CD4-positive, CD25-positive, alpha-beta regulatory T cell (primary cell): ENCODE measurements around the gene ZAP70. TPM values are rescaled to one million over a fixed set of nuclear protein-coding genes. Genes with fewer than 3 reads are reported as not detected.
A peak's percentile ranks its signal among the peaks of the same experiment; 100 is the strongest.
"Not testable (repeated sequence)": the region's sequence is repeated elsewhere in the genome, so short reads cannot be mapped to it uniquely, and the experiment has no call there.

Experiments used
- ATAC-seq, 2 donors: fragments of 150-1000 bp; cut with Tn5 transposase; one replicate each; pipeline ENCODE4 v1.10.0; 2021; ENCODE audit warnings: low read depth in 2 of 2, moderate number of reproducible peaks in 2 of 2, moderate library complexity in 1 of 2
- DNase-seq, 3 donors: peaks; one replicate each; pipeline versions ENCODE4 v3.0.0 to v3.0.0-alpha.2; 2012 to 2022; ENCODE audit warnings: mixed read lengths in 1 of 3
- H3K27ac ChIP-seq: one replicate; pipeline ENCODE4 v1.7.0; 2013; ENCODE audit warnings: mild to moderate bottlenecking, low read length; ENCODE audit not compliant: insufficient read depth, poor library complexity, severe bottlenecking
- H3K27me3 ChIP-seq: one replicate; pipeline ENCODE4 v1.7.0; 2013; ENCODE audit warnings: low read length; ENCODE audit not compliant: control insufficient read depth, insufficient read depth
- H3K36me3 ChIP-seq: one replicate; pipeline ENCODE4 v1.7.0; 2013; ENCODE audit warnings: mild to moderate bottlenecking, low read length, moderate library complexity; ENCODE audit not compliant: control insufficient read depth, insufficient read depth
- H3K4me1 ChIP-seq: 2 replicates; pipeline ENCODE4 v1.7.0; 2013; ENCODE audit warnings: mild to moderate bottlenecking, low read length; ENCODE audit not compliant: insufficient read depth, control insufficient read depth, poor library complexity, severe bottlenecking
- H3K4me3 ChIP-seq: one replicate; pipeline ENCODE4 v1.7.0; 2013; ENCODE audit warnings: low read depth, mild to moderate bottlenecking, low read length, moderate library complexity
- H3K9me3 ChIP-seq, 2 experiments: 1 replicate in 1 of 2; 2 replicates in 1 of 2; pipeline ENCODE4 v1.7.0; 2013; ENCODE audit warnings: low read length in 2 of 2, mild to moderate bottlenecking in 1 of 2, moderate library complexity in 1 of 2; ENCODE audit not compliant: control insufficient read depth in 2 of 2
- H3K27ac Mint-ChIP-seq, 3 donors: one replicate each; pipeline ENCODE4 v1.8.0; 2020 to 2022; ENCODE audit warnings: mild to moderate bottlenecking in 3 of 3, mixed read lengths in 3 of 3, moderate library complexity in 2 of 3
- H3K27me3 Mint-ChIP-seq: one replicate; pipeline ENCODE4 v1.8.0; 2022; ENCODE audit warnings: mild to moderate bottlenecking, mixed read lengths
- H3K36me3 Mint-ChIP-seq: one replicate; pipeline ENCODE4 v1.8.0; 2020; ENCODE audit warnings: mixed read lengths
- H3K4me1 Mint-ChIP-seq, 4 donors: one replicate each; pipeline ENCODE4 v1.8.0; 2020 to 2022; ENCODE audit warnings: mixed read lengths in 4 of 4, mild to moderate bottlenecking in 1 of 4
- H3K4me3 Mint-ChIP-seq, 4 donors: one replicate each; pipeline ENCODE4 v1.8.0; 2020 to 2022; ENCODE audit warnings: mild to moderate bottlenecking in 4 of 4, mixed read lengths in 4 of 4, moderate library complexity in 3 of 4
- H3K9me3 Mint-ChIP-seq, 7 donors: one replicate each; pipeline ENCODE4 v1.8.0; 2020 to 2022; ENCODE audit warnings: mixed read lengths in 7 of 7, mild to moderate bottlenecking in 3 of 7, moderate library complexity in 2 of 7
- polyA plus RNA-seq, 4 donors: library from polyadenylated mRNA; unstranded; fragments of 300-500 nt; fragmentation: Illumina TruSeq; gene quantifications; one replicate each; pipeline ENCODE4 v1.2.3, GENCODE V29; 2021
- total RNA-seq: library from RNA; stranded (reverse); gene quantifications from one replicate; pipeline ENCODE4 v1.2.3, GENCODE V29; 2022

The ZAP70 gene
- total and polyA plus RNA-seq, 5 donors from 2014 or later, result 104 to 431 (median 133) TPM

GRCh38 chr2:97687235-97687634, 26.1 kb upstream of the ZAP70 start:
- H3K27ac ChIP-seq, H3K27me3 Mint-ChIP-seq, H3K27ac Mint-ChIP-seq, H3K9me3 Mint-ChIP-seq, H3K27me3 ChIP-seq, H3K36me3 ChIP-seq, H3K4me3 ChIP-seq, H3K4me1 ChIP-seq, H3K9me3 ChIP-seq, H3K36me3 Mint-ChIP-seq, ATAC-seq, H3K4me3 Mint-ChIP-seq: not testable (repeated sequence)
- H3K4me1 Mint-ChIP-seq, result peaks cover 5 to 16% (median 11%) of the 10 kb centered on the region in 4 donors
- DNase-seq, result peak in 1 of 3 donors; percentile 52

- Histone ChIP-seq H3K4me3 (peak overlapping the region; percentile 37), H3K9me3 (no peaks in the 10 kb centered on the region), H3K27ac (peak overlapping the region; percentile 35), H3K4me1 (peaks cover 3% of the 10 kb centered on the region), H3K27me3 (no peaks in the 10 kb centered on the region), H3K36me3 (no peaks in the 10 kb centered on the region)
- H3K4me1 Mint-ChIP-seq, result peaks cover 5 to 16% (median 13%) of the 10 kb centered on the region in 4 donors
- DNase-seq, result peak in 1 of 3 donors; percentile 70
- peak; percentile 71 to 74 for ATAC-seq
- H3K4me3 Mint-ChIP-seq, result peak overlapping the region in 1 of 4 donors; percentile 68
- H3K27me3 Mint-ChIP-seq, result no peaks in the 10 kb centered on the region
- peak overlapping the region; percentile 2 to 74 (median 60) for H3K27ac Mint-ChIP-seq
- no peaks in the 10 kb centered on the region for H3K9me3 Mint-ChIP-seq
- H3K36me3 Mint-ChIP-seq, result no peaks in the 10 kb centered on the region
Observed at GRCh38 chr2:97688062-97688827, 25.1 kb upstream of the ZAP70 start.

DNA sequence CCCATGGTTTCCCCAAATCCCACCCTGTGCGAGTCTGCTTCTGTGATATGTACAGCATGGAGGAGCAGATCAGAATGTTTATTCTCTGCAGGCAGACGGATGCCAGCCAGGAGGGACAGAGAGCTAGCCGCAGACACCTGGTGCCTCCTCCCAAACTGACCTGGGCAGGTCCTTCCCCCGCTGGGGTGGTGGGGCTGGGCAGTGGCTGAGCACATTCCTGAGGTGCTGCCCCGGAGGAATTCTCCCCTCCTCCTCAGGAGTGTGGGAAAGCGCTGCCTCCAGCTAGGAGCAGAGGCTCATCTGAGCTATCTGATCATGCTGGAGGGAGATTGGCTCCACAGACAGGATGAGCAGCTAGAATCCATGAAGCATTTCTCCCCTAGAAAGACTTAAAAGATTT, 22.2 kb upstream of the ZAP70 start:
- Mint-ChIP-seq H3K4me1 (peaks cover 5 to 24% (median 15%) of the 10 kb centered on the region in 4 donors), H3K27me3 (peaks cover 4% of the 10 kb centered on the region), H3K4me3 (no peak overlapping the region), H3K27ac (no peak overlapping the region), H3K36me3 (no peaks in the 10 kb centered on the region), H3K9me3 (no peaks in the 10 kb centered on the region)
- H3K27ac ChIP-seq, result no peak overlapping the region
- no peaks in the 10 kb centered on the region for H3K9me3 ChIP-seq
- H3K36me3 ChIP-seq, result no peaks in the 10 kb centered on the region
- H3K27me3 ChIP-seq, result no peaks in the 10 kb centered on the region
- DNase-seq (no peak), ATAC-seq (no peak)
- no peak overlapping the region for H3K4me3 ChIP-seq
- H3K4me1 ChIP-seq, result peaks cover 3% of the 10 kb centered on the region

- H3K27ac ChIP-seq, result no peak overlapping the region
- no peak for ATAC-seq
- no peak for DNase-seq
- no peaks in the 10 kb centered on the region for H3K36me3 ChIP-seq
- no peak overlapping the region for H3K4me3 ChIP-seq
- H3K4me1 ChIP-seq, result peaks cover 6% of the 10 kb centered on the region
- Mint-ChIP-seq H3K27ac (no peak overlapping the region), H3K4me1 (peaks cover 9 to 21% (median 13%) of the 10 kb centered on the region in 4 donors), H3K27me3 (peaks cover 9% of the 10 kb centered on the region), H3K4me3 (no peak overlapping the region), H3K9me3 (no peaks in the 10 kb centered on the region), H3K36me3 (no peaks in the 10 kb centered on the region)
- no peaks in the 10 kb centered on the region for H3K27me3 ChIP-seq
- no peaks in the 10 kb centered on the region for H3K9me3 ChIP-seq
Observed at GRCh38 chr2:97693476-97693875, 19.9 kb upstream of the ZAP70 start.

GRCh38 chr2:97695744-97696143, 17.6 kb upstream of the ZAP70 start:
- no peaks in the 10 kb centered on the region for H3K36me3 Mint-ChIP-seq

DNA sequence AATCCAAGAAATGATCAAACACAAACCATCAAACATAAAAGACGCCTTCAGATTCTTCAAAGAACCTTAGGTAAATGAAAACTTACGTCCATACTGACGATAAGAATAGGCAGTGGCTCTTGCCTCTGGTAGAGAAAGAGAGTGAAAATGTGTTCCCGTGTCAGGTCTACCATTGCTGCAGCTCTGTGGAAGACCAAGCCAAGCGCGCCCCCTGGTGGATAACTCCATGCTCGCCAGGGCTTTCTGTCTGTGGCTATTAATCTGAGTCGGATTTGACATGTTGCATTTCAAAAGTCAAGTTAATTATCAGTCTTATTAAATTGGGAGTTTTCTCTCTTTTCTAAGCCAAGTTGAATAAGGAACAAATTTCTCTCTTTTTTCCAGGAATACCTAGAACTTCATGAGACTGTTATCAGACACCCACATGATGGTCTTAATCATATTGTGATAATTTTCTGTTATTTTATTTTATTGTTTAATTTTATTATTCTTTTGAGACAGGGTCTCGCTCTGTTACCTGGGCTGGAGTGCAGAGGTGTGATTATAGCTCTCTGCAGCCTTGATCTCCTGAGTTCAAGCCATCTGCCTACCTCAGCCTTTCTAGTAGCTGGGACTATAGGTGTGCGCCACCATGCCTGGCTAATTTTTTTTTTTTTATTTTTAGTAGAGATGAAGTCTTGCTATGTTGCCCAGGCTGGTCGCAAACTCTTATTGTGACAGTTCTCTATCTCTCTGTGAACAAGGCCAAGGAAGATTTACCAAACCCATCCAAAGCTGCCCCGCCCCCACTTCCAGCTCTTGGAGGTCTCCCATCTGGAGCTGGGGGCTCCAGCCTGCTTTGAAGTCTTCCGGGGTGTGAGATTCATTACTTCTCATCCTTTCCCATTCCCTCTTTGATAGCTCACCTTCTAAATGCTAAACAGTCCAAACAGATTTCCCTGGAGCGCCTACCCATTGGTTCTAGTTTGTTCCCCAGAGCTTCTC, 15.8 kb upstream of the ZAP70 start:
- Mint-ChIP-seq H3K27me3 (peaks cover 15% of the 10 kb centered on the region), H3K27ac (peak overlapping the region; percentile 3 to 92 (median 65)), H3K4me3 (peak overlapping the region in 1 of 4 donors; percentile 9), H3K4me1 (peaks cover 6 to 25% (median 10%) of the 10 kb centered on the region in 4 donors), H3K36me3 (no peaks in the 10 kb centered on the region), H3K9me3 (no peaks in the 10 kb centered on the region)
- Histone ChIP-seq H3K4me3 (peak overlapping the region; percentile 5), H3K36me3 (no peaks in the 10 kb centered on the region), H3K27ac (no peak overlapping the region), H3K27me3 (no peaks in the 10 kb centered on the region), H3K4me1 (peaks cover 4% of the 10 kb centered on the region), H3K9me3 (no peaks in the 10 kb centered on the region)
- DNase-seq, result peak; percentile 81 to 90 (median 88)
- peak; percentile 86 to 89 for ATAC-seq

More at GRCh38 chr2:97695744-97696143, 17.6 kb upstream of the ZAP70 start:
- Histone ChIP-seq H3K27ac (no peak overlapping the region), H3K9me3 (no peaks in the 10 kb centered on the region), H3K4me1 (peaks cover 4% of the 10 kb centered on the region), H3K36me3 (no peaks in the 10 kb centered on the region), H3K27me3 (no peaks in the 10 kb centered on the region), H3K4me3 (no peak overlapping the region)
- DNase-seq, result no peak
- Mint-ChIP-seq H3K4me1 (peaks cover 6 to 25% (median 10%) of the 10 kb centered on the region in 4 donors), H3K4me3 (no peak overlapping the region), H3K27ac (no peak overlapping the region), H3K27me3 (peaks cover 15% of the 10 kb centered on the region), H3K9me3 (no peaks in the 10 kb centered on the region)
- ATAC-seq, result no peak

DNA sequence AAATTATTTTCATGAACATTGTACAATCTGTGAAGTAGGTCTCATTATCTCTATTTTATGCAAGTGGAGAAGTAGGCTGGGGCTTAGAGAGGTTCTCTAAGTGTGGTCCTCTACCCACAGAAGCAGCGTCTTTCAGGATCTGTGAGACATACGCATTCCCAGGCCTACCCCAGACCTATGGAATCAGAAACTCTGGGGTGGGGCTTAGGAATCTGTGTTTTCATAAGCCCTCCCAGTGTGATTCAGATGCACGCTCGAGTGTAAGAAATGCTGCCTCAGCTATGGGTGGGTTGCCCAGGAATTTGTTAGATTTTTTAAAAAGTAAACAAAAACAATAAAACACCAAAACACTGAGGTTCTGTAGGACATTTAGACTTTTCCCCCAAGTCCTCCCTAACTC, 14.8 kb upstream of the ZAP70 start:
- Mint-ChIP-seq H3K4me1 (peaks cover 6 to 25% (median 8%) of the 10 kb centered on the region in 4 donors), H3K36me3 (no peaks in the 10 kb centered on the region), H3K4me3 (no peak overlapping the region), H3K9me3 (no peaks in the 10 kb centered on the region), H3K27ac (no peak overlapping the region), H3K27me3 (peaks cover 15% of the 10 kb centered on the region)
- Histone ChIP-seq H3K27me3 (no peaks in the 10 kb centered on the region), H3K9me3 (no peaks in the 10 kb centered on the region), H3K36me3 (no peaks in the 10 kb centered on the region), H3K4me3 (no peak overlapping the region), H3K27ac (no peak overlapping the region), H3K4me1 (peaks cover 4% of the 10 kb centered on the region)
- DNase-seq (no peak), ATAC-seq (no peak)
